ENCODE measurements around the gene FRMPD4. TPM values are rescaled to one million over a fixed set of nuclear protein-coding genes. Genes with fewer than 3 reads are reported as not detected.
"Not testable (repeated sequence)": the region's sequence is repeated elsewhere in the genome, so short reads cannot be mapped to it uniquely, and the experiment has no call there.

FRMPD4 gene
- total and polyA plus RNA-seq, 12 donors, result under 0.01 to 0.06 (median 0.02) TPM; not detected in 7

DNA sequence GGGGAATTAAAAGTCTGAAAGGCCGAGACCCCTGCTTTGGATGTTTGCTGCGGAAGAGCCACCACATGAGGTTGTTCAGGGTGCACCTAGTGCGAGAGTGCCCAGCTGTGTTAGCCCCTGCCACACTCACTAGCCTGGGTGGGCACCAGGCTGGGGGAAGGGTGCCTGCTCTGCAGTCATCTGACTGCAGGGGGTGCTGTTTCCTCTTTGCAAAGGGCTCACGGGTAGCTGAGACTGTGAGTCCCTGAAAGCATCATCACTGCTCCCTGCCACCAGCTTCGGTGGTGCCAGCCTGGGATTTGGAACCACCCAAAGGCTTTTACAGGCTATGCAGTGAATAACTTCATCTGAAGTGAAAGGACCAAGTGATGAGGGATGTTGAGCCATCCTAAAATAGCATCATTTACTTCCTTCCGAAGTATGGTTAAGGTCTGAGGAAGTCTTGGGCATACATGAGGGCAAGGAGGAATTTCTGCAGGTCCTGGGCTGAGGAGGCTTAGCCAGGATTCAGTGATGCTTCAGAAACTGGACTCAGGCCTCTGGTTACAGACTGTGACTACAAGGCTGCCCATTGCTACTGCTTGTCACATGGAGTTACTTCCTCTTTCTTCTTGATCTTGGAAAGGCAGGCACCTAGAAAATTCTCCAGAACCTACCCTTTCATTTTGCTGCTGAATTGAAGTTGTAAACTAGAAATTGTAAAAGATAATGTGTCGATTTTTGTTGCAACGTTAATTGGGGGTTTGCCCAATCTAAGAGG, 359.7 kb downstream of the FRMPD4 start:
- WGBS, 4 donors, result 61 to 75% (median 65%) methylated on average over 4 to 8 of the region's 8 CpGs
- no peaks in the 10 kb centered on the region for H3K4me1 ChIP-seq (replicated peaks in 1 of 2)
- TF ChIP-seq, protein P1, sequence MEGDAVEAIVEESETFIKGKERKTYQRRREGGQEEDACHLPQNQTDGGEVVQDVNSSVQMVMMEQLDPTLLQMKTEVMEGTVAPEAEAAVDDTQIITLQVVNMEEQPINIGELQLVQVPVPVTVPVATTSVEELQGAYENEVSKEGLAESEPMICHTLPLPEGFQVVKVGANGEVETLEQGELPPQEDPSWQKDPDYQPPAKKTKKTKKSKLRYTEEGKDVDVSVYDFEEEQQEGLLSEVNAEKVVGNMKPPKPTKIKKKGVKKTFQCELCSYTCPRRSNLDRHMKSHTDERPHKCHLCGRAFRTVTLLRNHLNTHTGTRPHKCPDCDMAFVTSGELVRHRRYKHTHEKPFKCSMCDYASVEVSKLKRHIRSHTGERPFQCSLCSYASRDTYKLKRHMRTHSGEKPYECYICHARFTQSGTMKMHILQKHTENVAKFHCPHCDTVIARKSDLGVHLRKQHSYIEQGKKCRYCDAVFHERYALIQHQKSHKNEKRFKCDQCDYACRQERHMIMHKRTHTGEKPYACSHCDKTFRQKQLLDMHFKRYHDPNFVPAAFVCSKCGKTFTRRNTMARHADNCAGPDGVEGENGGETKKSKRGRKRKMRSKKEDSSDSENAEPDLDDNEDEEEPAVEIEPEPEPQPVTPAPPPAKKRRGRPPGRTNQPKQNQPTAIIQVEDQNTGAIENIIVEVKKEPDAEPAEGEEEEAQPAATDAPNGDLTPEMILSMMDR (IDR thresholded peaks at IDR 0.05), result no peak
- no peak for TF ChIP-seq POLR2A (IDR thresholded peaks at IDR 0.05)
- intact Hi-C loops (cut with DNase I), result no loop called here
- no peaks in the 10 kb centered on the region for H3K36me3 ChIP-seq (replicated peaks in 1 of 2)
- H3K27me3 ChIP-seq, result peaks cover 12% of the 10 kb centered on the region
- H3K9me3 ChIP-seq (replicated peaks in 1 of 3), result no peaks in the 10 kb centered on the region
- H3K27ac ChIP-seq, result no peak overlapping the region
- no peak overlapping the region for H3K4me3 ChIP-seq
- no peak for DNase-seq

GRCh38 chrX:12505127-12505526, 366.9 kb downstream of the FRMPD4 start:
- intact Hi-C loops (cut with DNase I), result no loop called here

DNA sequence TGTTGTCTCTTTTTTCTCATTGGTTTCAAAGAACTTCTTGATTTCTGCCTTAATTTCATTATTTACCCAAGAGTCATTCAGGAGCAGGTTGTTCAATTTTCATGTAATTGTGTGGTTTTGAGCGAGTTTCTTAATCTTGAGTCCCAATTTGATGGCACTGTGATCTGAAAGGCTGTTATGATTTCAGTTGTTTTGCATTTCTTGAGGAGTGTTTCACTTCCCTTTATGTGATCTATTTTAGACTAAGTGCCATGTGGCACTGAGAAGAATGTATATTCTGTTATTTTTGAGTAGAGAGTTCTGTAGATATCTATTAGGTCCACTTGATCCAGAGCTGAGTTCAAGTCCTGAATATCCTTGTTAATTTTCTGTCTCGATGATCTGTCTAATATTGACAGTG, 377.1 kb downstream of the FRMPD4 start:
- H3K27ac ChIP-seq; H3K36me3 ChIP-seq (replicated peaks in 1 of 2); intact Hi-C loops (cut with DNase I); H3K4me1 ChIP-seq (replicated peaks in 1 of 2); H3K27me3 ChIP-seq; H3K4me3 ChIP-seq; H3K9me3 ChIP-seq (replicated peaks in 1 of 3); DNase-seq: not testable (repeated sequence)
- WGBS, 4 donors, result 78 to 83% (median 80%) methylated on average over 2 of the region's 2 CpGs

More at GRCh38 chrX:12505127-12505526, 366.9 kb downstream of the FRMPD4 start:
- no peaks in the 10 kb centered on the region for H3K36me3 ChIP-seq (replicated peaks in 1 of 2)
- H3K27me3 ChIP-seq, result peaks cover 15% of the 10 kb centered on the region
- no peaks in the 10 kb centered on the region for H3K9me3 ChIP-seq (replicated peaks in 1 of 3)
- DNase-seq, result no peak
- no peaks in the 10 kb centered on the region for H3K4me1 ChIP-seq (replicated peaks in 1 of 2)
- H3K4me3 ChIP-seq, result no peak overlapping the region
- 29 to 74% (median 49%) methylated on average over 1 to 3 of the region's 3 CpGs for WGBS, 4 donors
- H3K27ac ChIP-seq, result no peak overlapping the region
- no peak for TF ChIP-seq POLR2A (IDR thresholded peaks at IDR 0.05)
- TF ChIP-seq, protein P1 (IDR thresholded peaks at IDR 0.05), result no peak

- Histone ChIP-seq H3K27me3 (no peaks in the 10 kb centered on the region), H3K4me3 (no peak overlapping the region), H3K27ac (no peak overlapping the region), H3K9me3 (replicated peaks in 1 of 3) (no peaks in the 10 kb centered on the region), H3K4me1 (replicated peaks in 1 of 2) (no peaks in the 10 kb centered on the region), H3K36me3 (replicated peaks in 1 of 2) (no peaks in the 10 kb centered on the region)
- DNase-seq, result no peak
- TF ChIP-seq, protein P1 (IDR thresholded peaks at IDR 0.05), result no peak
- no peak for TF ChIP-seq POLR2A (IDR thresholded peaks at IDR 0.05)
- intact Hi-C loops (cut with DNase I), result no loop called here
- WGBS, 4 donors, result 28 to 66% (median 36%) methylated on average over 4 to 5 of the region's 5 CpGs
Observed at GRCh38 chrX:12526306-12526705, 388.0 kb downstream of the FRMPD4 start.

- H3K27ac ChIP-seq; intact Hi-C loops (cut with DNase I); H3K4me1 ChIP-seq (replicated peaks in 1 of 2); DNase-seq; H3K9me3 ChIP-seq (replicated peaks in 1 of 3); H3K4me3 ChIP-seq; H3K27me3 ChIP-seq; H3K36me3 ChIP-seq (replicated peaks in 1 of 2): not testable (repeated sequence)
- WGBS, 4 donors, result 63 to 87% (median 71%) methylated on average over 3 to 11 of the region's 11 CpGs
Observed at GRCh38 chrX:12538096-12538495, 399.8 kb downstream of the FRMPD4 start.

DNA sequence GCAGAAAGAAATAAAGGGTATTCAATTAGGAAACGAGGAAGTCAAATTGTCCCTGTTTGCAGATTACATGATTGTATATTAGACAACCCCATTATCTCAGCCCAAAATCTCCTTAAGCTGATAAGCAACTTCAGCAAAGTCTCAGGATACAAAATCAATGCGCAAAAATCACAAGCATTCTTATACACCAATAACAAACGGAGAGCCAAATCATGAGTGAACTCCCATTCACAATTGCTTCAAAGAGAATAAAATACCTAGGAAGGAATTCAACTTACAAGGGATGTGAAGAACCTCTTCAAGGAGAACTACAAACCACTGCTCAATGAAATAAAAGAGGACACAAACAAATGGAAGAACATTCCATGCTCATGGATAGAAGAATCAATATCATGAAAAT, 404.0 kb downstream of the FRMPD4 start:
- H3K27ac ChIP-seq; H3K4me1 ChIP-seq (replicated peaks in 1 of 2); H3K4me3 ChIP-seq; H3K27me3 ChIP-seq; DNase-seq; H3K9me3 ChIP-seq (replicated peaks in 1 of 3); H3K36me3 ChIP-seq (replicated peaks in 1 of 2); intact Hi-C loops (cut with DNase I): not testable (repeated sequence)
- WGBS, 4 donors, result 70 to 75% (median 74%) methylated on average over 3 of the region's 3 CpGs

Data from adrenal gland (tissue), 12 donors.